ENCODE data around the gene PALM. TPM values are rescaled to one million over a fixed set of nuclear protein-coding genes. Genes with fewer than 3 reads are reported as not detected.

PALM gene
- total and polyA plus RNA-seq, 10 of the 15 experiments (the other 5 are each of a cell fraction or from before 2014, with no cell fraction given): 0.09 to 0.95 (median 0.23) TPM; not detected in 2

DNA sequence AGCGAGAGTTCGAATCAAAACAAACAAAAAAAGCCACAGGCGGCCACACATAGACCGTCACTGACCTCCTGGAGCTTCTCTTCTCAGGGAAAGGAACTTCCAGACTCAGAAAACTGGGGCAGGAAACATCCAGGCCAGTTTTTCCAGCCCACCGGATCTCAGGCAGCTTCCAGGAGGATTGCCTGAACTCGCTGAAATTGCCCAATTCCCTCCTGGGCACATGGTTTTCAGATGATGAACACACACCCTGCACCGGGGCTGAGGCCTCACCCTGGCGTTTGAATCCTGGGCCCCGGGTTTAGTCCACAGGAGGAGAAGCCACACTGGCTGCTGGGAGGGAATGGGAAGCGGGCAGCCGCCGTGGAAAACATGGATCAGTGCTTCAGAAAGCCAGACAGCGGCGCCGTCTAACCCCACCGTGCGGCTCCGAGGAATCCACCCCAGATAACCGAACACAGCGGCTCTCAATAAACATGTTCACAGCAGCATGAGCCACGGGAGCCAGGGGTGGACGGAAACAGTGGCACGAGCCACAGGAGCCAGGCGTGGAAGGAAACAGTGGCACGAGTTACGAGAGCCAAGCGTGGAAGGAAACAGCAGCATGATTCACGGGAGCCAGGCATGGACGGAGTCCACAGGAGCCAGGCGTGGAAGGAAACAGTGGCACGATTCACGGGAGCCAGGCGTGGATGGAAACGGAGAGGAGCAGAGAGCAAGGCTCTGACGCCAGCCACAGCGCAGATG, 70.3 kb downstream of the PALM start:
- H3K79me2 ChIP-seq (ENCODE audit: control insufficient read depth, insufficient read depth, low read length): no peaks in the 10 kb centered on the region
- FAIRE-seq (no peak), DNase-seq (ENCODE audit: low read depth, low spot score) (no peak), ATAC-seq (no peak)
- intact Hi-C loops (cut with micrococcal nuclease; ENCODE audit: unreplicated experiment) (no loop called here), in situ Hi-C loops (cut with MboI) (no loop called here)
- no peaks in the 10 kb centered on the region for H4K20me1 ChIP-seq (ENCODE audit: control insufficient read depth, insufficient read depth)
- WGBS (ENCODE audit: insufficient coverage, insufficient replicate concordance, low lambda C conversion rate, missing lambda C conversion rate): 68% methylated on average over 36 of the region's 36 CpGs
- no peak for TF ChIP-seq MYC (IDR thresholded peaks at IDR 0.05; ENCODE audit: insufficient read depth, insufficient read length, insufficient replicate concordance, low read length, severe bottlenecking)
- no peak for TF ChIP-seq CHD4 (IDR thresholded peaks at IDR 0.05)
- TF ChIP-seq, protein P1, sequence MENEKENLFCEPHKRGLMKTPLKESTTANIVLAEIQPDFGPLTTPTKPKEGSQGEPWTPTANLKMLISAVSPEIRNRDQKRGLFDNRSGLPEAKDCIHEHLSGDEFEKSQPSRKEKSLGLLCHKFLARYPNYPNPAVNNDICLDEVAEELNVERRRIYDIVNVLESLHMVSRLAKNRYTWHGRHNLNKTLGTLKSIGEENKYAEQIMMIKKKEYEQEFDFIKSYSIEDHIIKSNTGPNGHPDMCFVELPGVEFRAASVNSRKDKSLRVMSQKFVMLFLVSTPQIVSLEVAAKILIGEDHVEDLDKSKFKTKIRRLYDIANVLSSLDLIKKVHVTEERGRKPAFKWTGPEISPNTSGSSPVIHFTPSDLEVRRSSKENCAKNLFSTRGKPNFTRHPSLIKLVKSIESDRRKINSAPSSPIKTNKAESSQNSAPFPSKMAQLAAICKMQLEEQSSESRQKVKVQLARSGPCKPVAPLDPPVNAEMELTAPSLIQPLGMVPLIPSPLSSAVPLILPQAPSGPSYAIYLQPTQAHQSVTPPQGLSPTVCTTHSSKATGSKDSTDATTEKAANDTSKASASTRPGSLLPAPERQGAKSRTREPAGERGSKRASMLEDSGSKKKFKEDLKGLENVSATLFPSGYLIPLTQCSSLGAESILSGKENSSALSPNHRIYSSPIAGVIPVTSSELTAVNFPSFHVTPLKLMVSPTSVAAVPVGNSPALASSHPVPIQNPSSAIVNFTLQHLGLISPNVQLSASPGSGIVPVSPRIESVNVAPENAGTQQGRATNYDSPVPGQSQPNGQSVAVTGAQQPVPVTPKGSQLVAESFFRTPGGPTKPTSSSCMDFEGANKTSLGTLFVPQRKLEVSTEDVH (IDR thresholded peaks at IDR 0.05; ENCODE audit: low read depth, partially characterized antibody): no peak
- no peak overlapping the region for H3K4me2 ChIP-seq (ENCODE audit: control insufficient read depth, insufficient read depth)
- no peak overlapping the region for H3K4me3 ChIP-seq
- H3K9ac ChIP-seq (ENCODE audit: control insufficient read depth, insufficient read depth, low read length): no peak overlapping the region
- no peak overlapping the region for H3K27ac ChIP-seq (ENCODE audit: control insufficient read depth, insufficient read depth)
- no peak overlapping the region for H2AFZ ChIP-seq (ENCODE audit: control insufficient read depth, low read depth, low read length)
- ChIA-PET SMC1A (ENCODE audit: uncharacterized antibody, unreplicated experiment) (no interaction called here), POLR2A (no interaction called here), RAD21 (ENCODE audit: unreplicated experiment) (no interaction called here), CTCF (interaction anchor here (0.6 to 1.5 kb wide), 2 partner anchors 10 to 84 kb away, joined by 4 read pairs; no protein-coding TSS in a partner anchor)
- no peaks in the 10 kb centered on the region for H3K4me1 ChIP-seq (ENCODE audit: control insufficient read depth, insufficient read depth, low read length)
- BruUV-seq (replicated peaks): no TSS peak
- H3K9me3 ChIP-seq (replicated peaks; ENCODE audit: control insufficient read depth, insufficient read depth, low read length): no peaks in the 10 kb centered on the region
- H3K27me3 ChIP-seq (replicated peaks in 1 of 2; ENCODE audit: control insufficient read depth in 2 of 2, insufficient read depth in 2 of 2, low read length in 1 of 2): no peaks in the 10 kb centered on the region
- no peaks in the 10 kb centered on the region for H3K36me3 ChIP-seq (ENCODE audit: control insufficient read depth in 2 of 2, insufficient read depth in 2 of 2, low read length in 1 of 2)

DNA sequence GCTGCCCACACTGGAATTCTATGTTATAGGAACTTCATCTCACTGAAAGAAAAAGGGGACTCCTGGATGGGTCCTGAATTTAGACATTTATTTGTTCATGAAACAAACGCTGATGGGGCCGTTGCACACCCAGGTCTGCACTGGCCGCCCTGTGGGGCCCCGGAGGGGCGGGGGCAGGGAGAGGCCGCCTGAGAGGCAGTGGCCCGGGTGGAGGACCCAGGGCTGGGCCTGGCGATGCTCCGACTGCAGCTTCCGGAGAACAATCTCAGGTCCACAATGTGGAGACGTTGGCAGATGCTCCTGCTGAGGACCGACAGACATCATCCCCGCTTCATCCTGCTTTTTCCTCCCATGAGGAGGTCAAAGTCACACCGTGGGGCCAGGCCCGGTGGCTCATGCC, 72.2 kb downstream of the PALM start:
- H3K27ac ChIP-seq (ENCODE audit: control insufficient read depth, insufficient read depth): no peak overlapping the region
- H3K9ac ChIP-seq (ENCODE audit: control insufficient read depth, insufficient read depth, low read length): no peak overlapping the region
- ATAC-seq: no peak
- POLR2A ChIA-PET: no interaction called here
- no peaks in the 10 kb centered on the region for H3K4me1 ChIP-seq (ENCODE audit: control insufficient read depth, insufficient read depth, low read length)
- H2AFZ ChIP-seq (ENCODE audit: control insufficient read depth, low read depth, low read length): no peak overlapping the region
- BruUV-seq (replicated peaks): no TSS peak
- no peaks in the 10 kb centered on the region for H4K20me1 ChIP-seq (ENCODE audit: control insufficient read depth, insufficient read depth)
- H3K79me2 ChIP-seq (ENCODE audit: control insufficient read depth, insufficient read depth, low read length): no peaks in the 10 kb centered on the region
- DNase-seq (ENCODE audit: low read depth, low spot score): no peak
- no peaks in the 10 kb centered on the region for H3K36me3 ChIP-seq (ENCODE audit: control insufficient read depth in 2 of 2, insufficient read depth in 2 of 2, low read length in 1 of 2)
- RAD21 ChIA-PET (ENCODE audit: unreplicated experiment): no interaction called here
- no peaks in the 10 kb centered on the region for H3K9me3 ChIP-seq (replicated peaks; ENCODE audit: control insufficient read depth, insufficient read depth, low read length)
- TF ChIP-seq BRCA1 (IDR thresholded peaks at IDR 0.05; ENCODE audit: low read depth, low read length) (no peak), MEF2B (IDR thresholded peaks at IDR 0.05; ENCODE audit: partially characterized antibody, poor library complexity, severe bottlenecking) (no peak), MTA3 (IDR thresholded peaks at IDR 0.05; ENCODE audit: borderline replicate concordance, low read length) (no peak), SMAD5 (IDR thresholded peaks at IDR 0.05; ENCODE audit: low read depth) (no peak), EED (IDR thresholded peaks at IDR 0.05; ENCODE audit: low read depth) (no peak), IKZF1 (conservative IDR thresholded peaks at IDR 0.05) (no peak), PAX8 (IDR thresholded peaks at IDR 0.05) (no peak), STAT3 (IDR thresholded peaks at IDR 0.05; ENCODE audit: low read depth, low read length) (no peak)
- in situ Hi-C loops (cut with MboI): no loop called here
- SMC1A ChIA-PET (ENCODE audit: uncharacterized antibody, unreplicated experiment): no interaction called here
- no peak overlapping the region for H3K4me2 ChIP-seq (ENCODE audit: control insufficient read depth, insufficient read depth)
- no peak overlapping the region for H3K4me3 ChIP-seq
- no peak for FAIRE-seq
- intact Hi-C loops (cut with micrococcal nuclease; ENCODE audit: unreplicated experiment): no loop called here
- no peaks in the 10 kb centered on the region for H3K27me3 ChIP-seq (replicated peaks in 1 of 2; ENCODE audit: control insufficient read depth in 2 of 2, insufficient read depth in 2 of 2, low read length in 1 of 2)
- 61% methylated on average over 15 of the region's 15 CpGs for WGBS (ENCODE audit: insufficient coverage, insufficient replicate concordance, low lambda C conversion rate, missing lambda C conversion rate)
- CTCF ChIA-PET: no interaction called here
